Peyer's patch (tissue), 4 donors: ENCODE measurements around the gene TCF15.

Source experiments
- CTCF ChIP-seq, 6 experiments: fragments of 450-650 bp in 4 of 6; fragments of 200-600 bp in 2 of 6; sonication (generic) in 1 of 6; IDR thresholded peaks; one replicate each; pipeline ENCODE4 v1.5.1; 2017 to 2019; ENCODE audit warnings: antibody characterized with exemption in 6 of 6, mild to moderate bottlenecking in 3 of 6, moderate library complexity in 1 of 6
- POLR2A ChIP-seq, 2 donors: fragments of 450-650 bp; IDR thresholded peaks; one replicate each; pipeline ENCODE4 v1.5.1; 2017; ENCODE audit warnings: antibody characterized with exemption in 2 of 2, mild to moderate bottlenecking in 2 of 2, moderate library complexity in 2 of 2

- TF ChIP-seq POLR2A (IDR thresholded peaks at IDR 0.05) (no peak), CTCF (IDR thresholded peaks at IDR 0.05) (no peak)
These were observed 1.1 kb downstream of the TCF15 start for GRCh38 chr20:608970-609369.
